Spleen (tissue), 7 donors: Measurements from ENCODE around the gene LRMDA.

Source experiments
- POLR2A ChIP-seq, 3 donors: fragments of 450-650 bp; IDR thresholded peaks; one replicate each; pipeline ENCODE4 v1.5.1; 2017; ENCODE audit warnings: antibody characterized with exemption in 3 of 3, mild to moderate bottlenecking in 1 of 3
- TF ChIP-seq, protein P1 (sequence below), 11 experiments: fragments of 200-600 bp in 7 of 11; fragments of 450-650 bp in 4 of 11; sonication (generic) in 4 of 11; IDR thresholded peaks in 8 of 11; conservative IDR thresholded peaks in 3 of 11; 1 replicate in 7 of 11; 2 replicates in 4 of 11; pipeline versions ENCODE4 v1.4.0 to v1.8.0; 2016 to 2021; ENCODE audit warnings: antibody characterized with exemption in 11 of 11, inconsistent platforms in 4 of 11, mild to moderate bottlenecking in 1 of 11
- donor health status: DM: no; HTN: no; CAD: no; lungs with moderate emphysema.
- donor health status: DM: no; HTN: no; CAD: no.
- donor health status: DM: no; HTN: no; CAD: no.

DNA sequence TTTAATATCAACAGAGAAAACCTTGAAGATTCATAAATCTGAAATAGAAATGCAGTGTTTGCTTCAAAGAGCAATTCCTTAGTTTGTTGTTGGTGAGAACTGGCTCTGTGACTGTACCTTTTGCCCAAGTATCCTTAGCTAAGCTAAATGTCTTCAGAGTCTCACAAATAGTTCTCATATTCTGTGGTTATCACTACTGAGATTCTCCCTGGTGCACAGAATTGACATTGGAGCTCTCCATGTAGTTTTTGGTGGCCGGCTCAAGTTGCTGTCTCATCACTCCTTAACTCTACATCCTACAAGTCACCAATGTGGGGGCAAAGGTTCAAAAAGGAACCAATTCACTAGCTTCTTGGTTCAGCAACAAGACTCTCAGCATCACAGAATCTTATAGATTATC, 780.3 kb downstream of the LRMDA start:
- TF ChIP-seq, protein P1, sequence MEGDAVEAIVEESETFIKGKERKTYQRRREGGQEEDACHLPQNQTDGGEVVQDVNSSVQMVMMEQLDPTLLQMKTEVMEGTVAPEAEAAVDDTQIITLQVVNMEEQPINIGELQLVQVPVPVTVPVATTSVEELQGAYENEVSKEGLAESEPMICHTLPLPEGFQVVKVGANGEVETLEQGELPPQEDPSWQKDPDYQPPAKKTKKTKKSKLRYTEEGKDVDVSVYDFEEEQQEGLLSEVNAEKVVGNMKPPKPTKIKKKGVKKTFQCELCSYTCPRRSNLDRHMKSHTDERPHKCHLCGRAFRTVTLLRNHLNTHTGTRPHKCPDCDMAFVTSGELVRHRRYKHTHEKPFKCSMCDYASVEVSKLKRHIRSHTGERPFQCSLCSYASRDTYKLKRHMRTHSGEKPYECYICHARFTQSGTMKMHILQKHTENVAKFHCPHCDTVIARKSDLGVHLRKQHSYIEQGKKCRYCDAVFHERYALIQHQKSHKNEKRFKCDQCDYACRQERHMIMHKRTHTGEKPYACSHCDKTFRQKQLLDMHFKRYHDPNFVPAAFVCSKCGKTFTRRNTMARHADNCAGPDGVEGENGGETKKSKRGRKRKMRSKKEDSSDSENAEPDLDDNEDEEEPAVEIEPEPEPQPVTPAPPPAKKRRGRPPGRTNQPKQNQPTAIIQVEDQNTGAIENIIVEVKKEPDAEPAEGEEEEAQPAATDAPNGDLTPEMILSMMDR (IDR thresholded peaks at IDR 0.05 in 8 of 11, conservative IDR thresholded peaks at IDR 0.05 in 3 of 11): no peak
- TF ChIP-seq POLR2A (IDR thresholded peaks at IDR 0.05): no peak
